ENCODE data around the gene EFNA2.
"Not testable (repeated sequence)": the region's sequence is repeated elsewhere in the genome, so short reads cannot be mapped to it uniquely, and the experiment has no call there.

Gene EFNA2

DNA sequence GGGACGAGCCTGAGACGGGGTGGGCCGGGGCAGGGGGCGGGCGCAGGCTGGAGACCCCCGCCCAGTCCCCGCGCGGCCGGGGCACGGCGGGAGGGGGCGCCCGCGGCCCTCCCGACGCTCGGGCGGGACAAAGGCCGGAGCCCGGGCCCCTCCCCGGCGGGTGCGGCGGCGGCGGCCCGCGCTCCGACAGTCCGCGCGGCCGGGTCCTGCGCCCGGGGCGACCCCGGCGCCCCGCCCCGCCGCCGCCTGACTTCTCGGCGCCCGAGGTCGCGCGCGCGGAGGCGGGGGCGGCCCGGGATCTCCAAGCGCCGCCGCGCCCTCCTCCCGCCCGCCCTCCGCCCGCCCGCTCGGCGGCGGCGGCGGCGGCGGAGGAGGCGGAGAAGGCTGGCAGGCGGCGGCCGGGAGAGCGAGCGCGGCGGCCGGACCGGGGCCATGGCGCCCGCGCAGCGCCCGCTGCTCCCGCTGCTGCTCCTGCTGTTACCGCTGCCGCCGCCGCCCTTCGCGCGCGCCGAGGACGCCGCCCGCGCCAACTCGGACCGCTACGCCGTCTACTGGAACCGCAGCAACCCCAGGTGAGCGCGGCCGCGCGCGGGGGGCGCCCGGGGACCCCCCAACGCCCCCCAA, at the start of gene EFNA2:
Gene EFNA2 (plus strand): TSS at position 137 of the 624 bp plus-strand sequence. CDS start 296 bp downstream, at position 433.
- ATAC-seq (no peak), DNase-seq (no peak)

DNA sequence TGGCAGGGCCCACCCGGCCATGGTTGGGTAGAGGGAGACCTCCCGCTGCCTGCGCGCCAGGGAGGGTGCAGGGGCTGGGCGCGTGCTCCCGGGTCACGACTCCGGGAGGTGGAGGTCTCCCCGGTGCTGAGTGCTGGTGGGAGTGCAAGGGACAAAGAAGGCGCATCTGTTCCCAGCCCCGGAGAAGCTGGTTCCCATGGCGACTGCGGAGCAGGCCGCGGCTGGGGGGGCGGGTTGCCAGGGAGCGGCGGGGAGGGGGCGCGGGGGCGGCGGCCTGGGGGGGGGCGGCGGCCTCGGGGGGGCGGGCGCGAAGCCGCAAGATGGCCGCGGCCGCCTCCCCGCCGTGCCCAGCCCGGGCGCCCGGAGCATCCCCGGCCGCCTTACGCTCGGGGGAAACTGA, 49.1 kb upstream of the EFNA2 start:
- DNase-seq: no peak
- ATAC-seq: no peak

DNA sequence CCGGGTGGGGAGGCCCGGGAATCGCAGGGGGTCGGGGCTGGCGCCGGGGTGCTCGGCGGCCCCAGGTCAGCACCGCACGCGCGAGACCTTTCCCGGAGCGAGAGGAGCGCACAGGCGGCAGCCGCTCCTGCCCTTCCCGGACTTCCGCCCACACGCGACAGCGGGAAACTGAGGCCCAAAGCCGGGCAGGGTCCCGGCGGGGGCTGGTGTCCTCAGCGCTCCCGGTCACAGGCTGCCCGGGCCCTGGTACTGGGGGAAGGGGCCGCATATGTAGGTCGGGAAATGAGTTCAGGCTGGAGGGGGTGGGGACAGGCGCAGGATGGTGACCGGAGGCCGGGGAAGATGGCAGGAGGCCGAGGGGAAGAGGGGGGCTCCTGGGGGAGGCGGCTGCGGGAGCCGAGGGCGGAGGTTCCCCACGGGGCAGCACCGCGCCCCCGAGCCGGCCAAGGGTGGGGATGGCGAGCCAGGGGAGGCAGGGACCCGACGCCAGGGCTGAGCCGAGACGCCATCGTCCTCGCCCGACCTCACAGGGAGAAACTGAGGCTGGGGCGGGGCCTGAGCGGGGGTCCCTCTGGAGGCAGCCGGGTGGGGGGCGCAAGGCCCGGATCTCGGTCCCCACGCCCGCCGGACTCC, 48.5 kb upstream of the EFNA2 start:
- ATAC-seq (no peak), DNase-seq (no peak)

DNA sequence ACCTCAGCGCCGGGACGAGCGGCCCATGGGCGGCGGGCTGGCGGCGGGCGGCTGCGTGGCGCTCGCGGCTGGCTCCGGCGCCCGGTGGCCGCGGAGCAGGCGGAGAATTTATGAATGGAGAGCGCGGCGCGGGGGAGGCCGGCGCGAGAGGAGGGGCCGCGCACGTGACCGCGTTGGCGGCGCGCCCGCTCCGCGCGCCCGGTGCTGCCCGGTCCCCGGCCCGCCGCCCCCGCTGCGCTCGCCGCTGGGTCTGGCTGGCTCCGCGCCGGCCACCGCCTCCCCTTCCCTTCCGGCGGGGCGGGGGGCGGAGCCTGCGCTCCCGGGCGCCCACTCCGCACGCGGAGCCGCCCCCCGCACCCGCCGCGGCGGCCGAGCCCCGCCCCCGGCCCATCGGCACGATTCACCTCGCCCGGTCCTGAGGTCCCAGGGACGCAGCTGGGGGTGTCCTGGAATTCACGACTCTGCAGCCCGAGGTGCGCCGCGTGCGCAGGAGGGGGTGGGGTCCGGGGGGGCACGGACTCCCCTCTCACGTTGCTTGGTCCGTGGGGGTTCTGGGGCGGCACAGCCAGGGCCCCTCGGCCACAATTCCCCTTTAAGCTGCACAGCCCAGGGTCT, 47.8 kb upstream of the EFNA2 start, which contains the start of gene CBARP:
Gene CBARP (minus strand): TSS at position 252 of the 615 bp plus-strand sequence. CDS start 1,905 bp downstream, outside the sequence.
- peak; percentile 46 for DNase-seq
- no peak for ATAC-seq

DNA sequence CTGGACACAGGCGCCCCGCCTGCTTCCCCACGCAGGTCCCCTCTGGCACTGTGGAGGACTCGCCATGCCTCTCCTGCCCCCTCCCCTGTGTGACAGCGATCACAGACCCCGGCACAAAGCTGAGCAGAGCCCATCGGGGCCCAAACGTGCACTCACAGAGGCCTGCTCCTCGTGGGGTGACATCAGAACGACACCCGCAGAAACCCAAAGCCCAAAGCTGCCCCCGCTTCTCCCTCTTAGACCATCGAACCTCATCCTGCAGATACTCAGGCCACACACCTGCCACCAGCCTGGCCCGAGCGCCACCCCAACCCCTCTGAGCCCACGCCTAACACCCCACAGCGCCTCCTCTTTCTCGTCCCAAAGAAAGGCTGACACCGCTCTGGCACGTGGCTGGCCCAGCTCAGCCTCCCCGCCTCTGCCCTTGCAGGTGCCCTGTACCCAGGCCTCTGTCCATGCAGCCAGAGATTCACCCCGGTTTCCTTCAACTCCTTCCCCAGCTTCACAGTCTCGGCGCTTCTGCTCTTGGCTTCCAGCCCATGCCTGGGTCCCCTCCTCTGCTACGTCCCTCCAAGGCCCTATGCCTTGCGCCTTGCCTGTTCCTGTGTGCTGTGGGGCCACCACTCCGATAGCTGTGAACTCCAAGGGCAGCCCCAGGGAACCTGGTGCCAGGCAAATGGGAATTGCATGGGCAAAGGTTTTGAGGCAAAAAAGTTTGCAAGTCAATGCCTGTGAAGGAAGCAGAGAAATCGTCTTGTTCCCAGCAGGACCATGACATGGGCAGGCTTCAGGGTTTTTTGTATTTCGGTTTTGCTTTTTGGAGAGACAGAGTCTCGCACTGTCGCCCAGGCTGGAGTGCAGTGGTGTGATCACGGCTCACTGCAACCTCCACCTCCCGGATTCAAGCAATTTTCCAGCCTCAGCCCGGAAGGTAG, 47.0 kb upstream of the EFNA2 start:
- ATAC-seq (no peak), DNase-seq (no peak)

DNA sequence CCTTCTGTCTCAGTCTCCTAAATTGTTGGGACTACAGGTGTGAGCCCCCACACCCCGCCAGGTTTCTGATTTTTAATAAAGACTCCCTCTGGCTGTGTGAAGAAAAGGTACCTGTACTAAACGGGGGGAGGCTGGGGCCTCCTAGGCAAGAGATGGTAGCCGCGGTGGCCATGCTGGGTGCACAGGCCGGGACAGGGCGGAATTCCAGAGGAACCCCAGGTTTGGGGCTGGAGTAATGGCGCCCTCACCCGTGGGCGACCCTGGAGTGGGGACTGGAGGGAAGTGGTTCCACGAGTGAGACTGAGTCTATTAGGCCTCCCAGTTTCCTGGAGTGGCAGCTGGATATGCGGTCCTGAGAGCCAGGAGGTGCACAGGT, 46.3 kb upstream of the EFNA2 start:
- no peak for DNase-seq
- ATAC-seq: no peak

DNA sequence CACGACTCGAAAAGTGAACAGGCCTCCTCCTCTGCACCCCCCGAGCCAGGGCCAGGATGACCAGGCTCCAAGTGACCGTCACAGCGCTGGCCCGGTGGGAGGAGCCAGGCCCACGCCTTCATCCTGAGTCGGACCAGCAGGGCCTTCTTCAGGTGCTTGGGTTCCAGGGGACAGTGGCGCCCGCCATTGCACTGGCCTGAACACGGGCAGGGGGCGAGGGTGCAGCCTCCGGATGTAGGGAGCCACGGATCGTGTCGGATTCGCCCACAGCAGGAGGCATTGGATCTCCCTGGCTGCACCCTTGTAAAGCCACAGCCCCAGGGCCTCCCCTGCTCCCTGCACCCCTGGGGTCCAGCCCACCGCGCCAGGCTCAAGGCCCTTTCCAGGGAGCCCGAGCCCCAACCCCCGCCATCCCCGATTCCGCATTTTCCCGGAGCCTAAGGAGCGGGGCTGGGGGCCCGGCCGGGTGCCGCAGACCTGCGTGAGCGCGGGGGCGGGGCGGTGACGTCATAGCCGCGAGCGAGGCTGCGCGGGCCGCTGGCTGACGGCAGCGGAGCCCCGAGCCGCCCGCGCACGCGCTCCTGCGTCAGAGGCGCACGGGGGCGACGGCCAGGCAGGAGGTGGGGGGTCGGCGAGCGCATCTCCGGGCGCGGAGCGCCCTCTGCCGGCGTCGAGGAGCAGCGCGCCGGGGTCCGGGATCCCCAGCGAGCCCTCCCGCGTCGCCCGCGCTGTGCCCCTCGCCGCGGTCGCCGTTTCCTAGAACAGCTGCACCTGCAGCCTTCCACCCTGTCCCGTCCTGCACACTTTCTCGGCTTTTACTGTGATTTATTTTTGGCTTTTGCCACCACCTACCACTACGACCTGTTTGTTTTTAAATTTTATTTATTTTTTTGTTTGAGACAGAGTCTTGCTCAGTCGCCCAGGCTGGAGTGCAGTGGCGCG, 45.6 kb upstream of the EFNA2 start:
- peak; percentile 97 for DNase-seq
- peak; percentile 51 for ATAC-seq

DNA sequence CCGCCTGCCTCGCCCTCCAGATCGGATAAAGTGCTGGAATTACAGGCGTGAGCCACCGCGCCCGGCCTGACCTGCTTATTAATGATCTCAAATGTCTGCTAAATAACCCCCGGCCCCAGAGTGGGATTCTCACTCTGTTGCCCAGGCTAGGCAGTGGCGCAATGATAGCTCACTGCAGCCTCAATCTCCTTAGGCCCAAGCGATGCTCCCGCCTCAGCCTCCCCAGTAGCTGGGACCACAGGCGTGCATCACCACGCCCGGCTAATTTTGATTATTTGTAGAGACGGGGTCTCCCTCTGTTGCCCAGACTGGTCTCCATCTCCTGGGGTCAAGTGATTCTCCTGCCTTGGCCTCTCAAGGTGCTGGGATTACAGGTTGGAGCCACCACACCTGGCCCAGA, 44.7 kb upstream of the EFNA2 start:
- DNase-seq (no peak), ATAC-seq (no peak)

DNA sequence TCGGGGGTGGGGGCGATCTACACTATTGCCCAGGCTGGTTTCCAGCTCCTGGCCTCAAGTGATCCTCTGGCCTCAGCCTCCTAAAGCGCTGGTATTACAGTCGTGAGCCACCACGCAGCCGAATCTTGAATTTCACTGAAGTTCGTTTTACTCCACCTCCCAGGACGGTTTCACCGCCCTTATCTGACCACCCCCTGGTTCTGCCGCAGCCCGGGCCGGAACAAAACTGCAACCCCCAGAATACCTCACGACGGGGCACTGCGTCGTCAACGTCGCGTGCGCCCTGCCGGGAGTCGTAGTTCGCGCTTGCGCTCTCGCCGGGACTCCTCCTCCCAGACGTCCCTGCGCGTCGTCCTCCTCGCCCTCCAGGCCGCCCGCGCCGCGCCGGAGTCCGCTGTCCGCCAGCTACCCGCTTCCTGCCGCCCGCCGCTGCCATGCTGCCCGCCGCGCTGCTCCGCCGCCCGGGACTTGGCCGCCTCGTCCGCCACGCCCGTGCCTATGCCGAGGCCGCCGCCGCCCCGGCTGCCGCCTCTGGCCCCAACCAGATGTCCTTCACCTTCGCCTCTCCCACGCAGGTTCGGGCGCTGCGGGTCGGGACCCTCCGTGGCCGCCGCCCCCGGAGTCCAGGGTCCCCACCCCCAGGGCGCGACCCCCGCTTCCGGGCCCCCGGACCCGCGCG, 44.1 kb upstream of the EFNA2 start, which contains the start of gene ATP5F1D:
Gene ATP5F1D (plus strand): TSS at position 335 of the 679 bp plus-strand sequence. CDS start 100 bp downstream, at position 435.
- DNase-seq (peak; percentile 95), ATAC-seq (peak; percentile 76)

DNA sequence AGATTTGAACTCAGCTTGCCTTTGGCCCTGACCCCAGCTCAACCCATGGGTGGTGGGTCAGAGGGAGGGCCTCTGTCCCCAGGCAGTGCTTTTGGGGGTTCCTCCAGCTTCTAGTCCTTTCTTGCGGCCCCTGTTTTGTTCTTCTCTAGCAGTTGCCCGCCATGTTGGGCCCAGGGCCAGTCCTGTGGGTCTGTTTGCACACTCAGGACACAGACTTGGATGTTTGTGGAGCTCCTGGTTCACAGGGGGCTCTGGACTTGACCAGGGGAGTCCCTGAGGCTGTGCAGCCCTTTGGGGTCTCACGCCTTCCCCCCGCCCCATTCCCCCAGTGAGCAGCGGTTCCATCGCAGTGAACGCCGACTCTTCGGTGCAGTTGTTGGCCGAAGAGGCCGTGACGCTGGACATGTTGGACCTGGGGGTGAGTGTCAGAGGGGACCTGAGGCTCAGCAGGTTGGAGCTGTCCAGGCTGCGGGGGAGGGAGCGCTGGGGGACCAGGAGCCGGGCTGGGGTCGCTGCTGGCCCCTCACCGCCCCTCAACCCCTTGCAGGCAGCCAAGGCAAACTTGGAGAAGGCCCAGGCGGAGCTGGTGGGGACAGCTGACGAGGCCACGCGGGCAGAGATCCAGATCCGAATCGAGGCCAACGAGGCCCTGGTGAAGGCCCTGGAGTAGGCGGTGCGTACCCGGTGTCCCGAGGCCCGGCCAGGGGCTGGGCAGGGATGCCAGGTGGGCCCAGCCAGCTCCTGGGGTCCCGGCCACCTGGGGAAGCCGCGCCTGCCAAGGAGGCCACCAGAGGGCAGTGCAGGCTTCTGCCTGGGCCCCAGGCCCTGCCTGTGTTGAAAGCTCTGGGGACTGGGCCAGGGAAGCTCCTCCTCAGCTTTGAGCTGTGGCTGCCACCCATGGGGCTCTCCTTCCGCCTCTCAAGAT, 41.6 kb upstream of the EFNA2 start:
- ATAC-seq (peak; percentile 31), DNase-seq (peak; percentile 93)

DNA sequence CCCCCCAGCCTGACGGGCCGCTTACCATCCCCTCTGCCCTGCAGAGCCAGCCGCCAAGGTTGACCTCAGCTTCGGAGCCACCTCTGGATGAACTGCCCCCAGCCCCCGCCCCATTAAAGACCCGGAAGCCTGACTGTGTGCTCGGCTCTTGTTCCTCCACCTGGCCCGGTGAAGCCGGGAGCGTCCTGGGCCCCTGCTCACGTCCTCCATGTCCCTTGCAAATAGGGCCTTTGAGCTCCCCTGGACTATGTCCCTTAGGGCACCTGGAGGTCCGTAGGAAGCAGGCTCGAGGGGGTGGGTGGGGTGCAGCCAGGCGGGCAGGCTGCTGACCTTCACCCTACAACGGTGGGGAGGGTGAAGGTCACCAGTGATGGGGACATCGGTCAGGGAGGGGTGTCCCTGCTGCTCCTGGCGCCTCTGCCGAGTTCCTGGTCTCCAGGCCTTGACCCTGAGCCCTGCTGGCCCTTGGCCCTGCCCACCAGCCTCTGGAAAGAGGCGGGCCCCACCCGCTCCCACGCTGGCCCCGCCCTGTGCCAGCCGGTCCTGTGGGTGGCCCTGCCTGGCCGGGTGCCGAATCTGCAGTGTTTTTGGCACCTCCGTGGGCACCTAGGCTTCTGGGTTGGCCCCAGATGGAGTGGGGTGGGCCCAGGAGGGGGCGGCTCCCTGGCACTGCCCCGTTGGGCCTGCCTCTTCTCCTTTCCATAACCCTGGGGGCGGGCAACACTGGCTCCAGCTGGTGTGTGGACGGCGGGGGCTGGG, 40.8 kb upstream of the EFNA2 start:
- peak; percentile 39 for DNase-seq

DNA sequence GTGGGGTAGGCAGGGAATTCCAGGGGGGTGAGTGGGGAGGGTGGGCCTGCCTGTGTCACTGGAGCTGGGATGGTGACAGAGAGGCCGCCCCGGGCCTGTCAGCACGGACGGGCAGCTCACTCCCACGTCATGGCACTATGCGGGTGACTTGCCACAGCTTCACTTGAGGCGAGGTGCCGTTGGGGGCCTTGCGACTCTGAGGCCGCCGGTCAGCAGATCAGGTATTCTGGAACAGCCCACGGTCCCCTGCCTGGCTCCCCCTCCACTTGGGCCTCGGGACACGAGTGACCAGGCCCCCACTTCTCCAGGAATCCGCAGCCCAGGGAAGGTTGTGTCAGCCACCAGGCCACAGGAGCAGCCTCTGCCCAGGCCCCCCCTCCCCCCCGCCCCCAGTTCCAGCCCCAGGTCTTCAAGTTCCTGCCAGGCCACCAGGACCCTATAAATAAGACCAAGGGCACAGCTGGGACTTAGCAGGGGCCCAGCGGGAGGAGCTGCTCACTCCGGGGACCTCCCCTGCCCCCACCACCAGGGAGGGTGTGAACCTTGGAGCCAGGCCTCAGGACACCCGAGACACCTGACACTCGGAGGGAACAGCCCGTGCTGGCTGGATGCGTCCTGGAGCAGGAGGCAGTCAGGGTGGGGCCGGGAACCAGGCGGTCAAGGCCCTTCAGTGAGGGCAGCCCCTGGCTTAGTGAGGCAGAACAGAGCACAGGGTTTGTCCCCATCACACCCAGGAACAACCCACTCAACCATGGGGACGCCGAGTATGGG, 40.0 kb upstream of the EFNA2 start:
- DNase-seq (no peak), ATAC-seq (no peak)

More for the DNA sequence above, 40.8 kb upstream of the EFNA2 start:
- no peak for ATAC-seq

DNA sequence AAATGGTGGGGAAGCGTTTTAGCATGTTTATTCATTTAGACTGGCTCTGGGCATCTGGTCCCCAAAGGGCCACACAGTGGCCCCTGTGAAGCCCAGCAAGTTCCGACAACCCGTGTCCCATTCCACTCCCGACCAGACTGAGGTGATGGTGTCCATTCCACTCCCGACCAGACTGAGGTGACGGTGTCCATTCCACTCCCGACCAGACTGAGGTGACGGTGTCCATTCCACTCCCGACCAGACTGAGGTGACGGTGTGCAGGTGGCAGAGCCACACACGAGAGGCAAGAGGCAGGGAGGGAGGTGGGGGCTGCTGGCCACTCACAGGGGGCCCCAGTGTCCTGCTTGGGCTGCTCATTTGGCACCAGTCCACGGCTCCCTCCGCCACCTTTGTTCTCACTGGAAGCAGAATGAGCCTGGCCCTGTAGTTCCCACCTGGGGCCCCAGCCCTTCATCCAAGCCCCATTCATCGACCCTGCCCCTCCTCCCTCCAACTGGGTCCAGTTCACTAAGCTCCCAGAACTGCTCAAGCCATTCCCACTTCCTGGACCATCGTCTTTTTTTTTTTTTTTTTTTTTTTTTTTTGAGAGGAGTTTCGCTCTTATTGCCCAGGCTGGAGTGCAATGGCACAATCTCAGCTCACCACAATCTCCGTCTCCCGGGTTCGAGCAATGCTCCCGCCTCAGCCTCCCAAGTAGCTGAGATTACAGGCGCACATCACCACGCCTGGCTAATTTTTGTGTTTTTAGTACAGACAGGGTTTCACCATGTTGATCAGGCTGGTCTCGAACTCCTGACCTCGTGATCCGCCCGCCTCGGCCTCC, 39.2 kb upstream of the EFNA2 start:
- not testable (repeated sequence) for DNase-seq, ATAC-seq

DNA sequence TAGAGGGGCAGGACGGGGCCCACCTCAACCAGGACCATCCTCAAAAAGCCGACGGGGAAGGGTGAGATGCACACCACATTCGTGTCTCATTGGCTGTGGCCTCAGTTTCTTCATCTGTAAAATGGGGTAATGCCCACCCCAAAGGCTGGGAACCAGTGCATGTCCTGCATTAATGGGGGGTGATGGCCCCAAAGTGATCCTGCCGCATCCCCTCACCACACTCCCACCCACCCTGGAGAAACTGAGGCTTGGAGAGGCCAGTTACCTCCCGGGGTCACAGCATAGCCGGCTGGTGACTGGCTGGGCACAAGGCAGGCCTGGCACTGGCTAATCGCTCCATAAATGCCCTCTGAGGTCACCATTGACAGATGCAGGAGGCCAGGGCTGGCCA, 37.9 kb upstream of the EFNA2 start:
- ATAC-seq (no peak), DNase-seq (no peak)

DNA sequence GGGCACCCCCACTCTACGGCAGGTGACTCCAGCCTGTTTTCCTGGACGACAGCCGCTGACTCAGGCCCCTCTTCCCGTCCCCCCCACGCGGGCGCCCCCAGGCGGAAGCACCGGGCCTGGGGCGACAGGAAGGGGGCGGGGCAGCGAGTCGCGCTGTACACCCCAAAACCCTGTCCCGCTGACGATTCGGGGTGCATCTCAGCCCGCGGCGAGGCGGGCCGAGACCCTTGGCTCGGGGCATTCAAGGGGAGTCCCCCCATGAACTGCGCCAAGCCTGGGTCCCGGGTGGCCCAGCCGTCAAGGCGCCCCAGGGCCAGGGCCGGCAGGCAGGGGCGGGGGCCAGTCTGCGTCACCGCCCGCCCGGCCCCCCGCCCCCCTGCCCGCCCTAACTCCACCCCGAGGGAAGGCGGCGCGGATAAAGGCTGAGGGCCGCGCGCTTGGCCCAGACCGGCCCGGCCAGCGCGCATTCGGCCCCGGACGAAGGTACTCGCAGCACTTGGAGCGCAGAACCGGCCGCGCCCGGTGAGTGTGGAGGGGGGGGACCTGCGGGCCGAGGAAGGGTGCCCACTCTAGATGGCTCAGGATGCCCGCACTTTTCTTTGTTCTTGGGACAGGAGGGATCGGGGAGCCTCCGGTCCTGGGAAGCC, 37.4 kb upstream of the EFNA2 start, which contains the start of gene MIDN:
Gene MIDN (plus strand): TSS at position 445 of the 647 bp plus-strand sequence. CDS start 1,714 bp downstream, outside the sequence.
- peak; percentile 81 for DNase-seq

DNA sequence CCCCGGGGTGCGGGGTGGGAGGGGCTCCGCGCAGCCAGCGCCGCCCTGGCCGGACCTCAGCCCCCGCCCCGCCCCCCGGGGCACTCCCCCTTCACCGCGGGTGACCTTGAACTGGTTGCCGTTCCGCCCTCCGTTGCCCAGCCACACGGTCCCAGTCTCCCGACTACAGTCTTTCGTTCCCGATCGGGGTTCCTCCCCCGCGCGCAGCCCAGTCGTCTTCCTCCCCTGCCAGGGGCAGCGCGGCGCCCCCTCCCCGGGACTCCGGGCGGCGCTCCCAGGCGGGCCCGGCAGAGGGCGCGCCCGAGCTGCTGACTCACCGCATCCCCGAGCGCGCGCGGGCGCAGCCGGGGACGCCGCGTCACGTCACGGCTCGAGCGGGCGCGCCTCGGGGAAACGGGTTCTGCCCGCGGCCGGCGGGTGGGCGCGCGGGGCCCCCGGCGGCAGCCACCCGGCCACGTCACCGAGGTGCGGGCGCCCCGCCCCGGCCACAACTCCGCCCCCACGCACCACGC, 36.8 kb upstream of the EFNA2 start:
- peak; percentile 7 for ATAC-seq
- peak; percentile 88 for DNase-seq

More for the DNA sequence above, 37.4 kb upstream of the EFNA2 start, which contains the start of gene MIDN:
- peak; percentile 5 for ATAC-seq

Data from stimulated activated naive CD8-positive, alpha-beta T cell treated with anti-CD3 and anti-CD28 coated beads, Interleukin-15, Interleukin-2, amounts not matched to agents 100 U/mL and 50 U/mL, for 24 hours (primary cell).